K562 (cell line): ENCODE measurements around the gene CD38. TPM values are rescaled to one million over a fixed set of nuclear protein-coding genes. Genes with fewer than 3 reads are reported as not detected.
A peak's percentile ranks its signal among the peaks of the same experiment; 100 is the strongest.

Experiments
- ATAC-seq: fragments of 200-7000 bp; cut with Tn5 transposase; 3 replicates; pipeline ENCODE4 v1.9.1; 2020; ENCODE audit warnings: moderate library complexity
- BruUV-seq: library from RNA; stranded (reverse); fragments of 400-500 nt; replicated peaks from 2 replicates; lab custom pipeline; 2021; lab: Mats Ljungman, UMichigan
- CTCF ChIA-PET: fragments of 300-600 bp; formaldehyde crosslinking; extraction: SDS; loops from one replicate; lab custom pipeline; 2021; ENCODE audit warnings: low intra/inter-chr PET ratio; lab: Yijun Ruan, JAX
- POLR2A ChIA-PET: fragments of 300-600, 350-650 bp; sonication (Branson Sonifier 250); formaldehyde crosslinking; extraction: SDS; loops from one replicate; lab custom pipeline; 2021; ENCODE audit warnings: antibody characterized with exemption, inconsistent platforms; lab: Yijun Ruan, JAX
- DNase-seq, 4 experiments: peaks; one replicate each; pipeline versions ENCODE4 v3.0.0 to v3.0.0-alpha.2; 2011 to 2018; ENCODE audit warnings: low spot score in 3 of 4, mixed read lengths in 3 of 4; ENCODE audit errors: extremely low read depth in 1 of 4
- FAIRE-seq: peaks from 2 replicates; lab custom pipeline; 2011; peaks lifted over from hg19 to GRCh38; lab: Jason Lieb, UNC
- H2AFZ ChIP-seq: 2 replicates; pipeline ENCODE4 v1.6.0; 2011; ENCODE audit warnings: low read depth, low read length, control low read depth, inconsistent platforms
- H3K27ac ChIP-seq: fragments of 200-600 bp; 3 replicates; pipeline ENCODE4 v1.8.0; 2011; ENCODE audit warnings: low read depth, mild to moderate bottlenecking, control low read depth, inconsistent platforms, low read length, moderate library complexity, mixed read lengths; ENCODE audit errors: extremely low read depth
- H3K27me3 ChIP-seq, 2 experiments: fragments of 300-600 bp in 1 of 2; 2 replicates in 1 of 2; 3 replicates in 1 of 2; pipeline versions ENCODE4 v1.6.0 to v1.8.0; 2011; ENCODE audit warnings: inconsistent platforms in 2 of 2, low read length in 2 of 2, mild to moderate bottlenecking in 1 of 2, mixed read lengths in 1 of 2, moderate library complexity in 1 of 2; ENCODE audit not compliant: control insufficient read depth in 2 of 2, insufficient read depth in 2 of 2
- H3K36me3 ChIP-seq: fragments of 300-600 bp; 3 replicates; pipeline ENCODE4 v1.8.0; 2011; ENCODE audit warnings: mild to moderate bottlenecking, low read length, inconsistent platforms; ENCODE audit not compliant: control insufficient read depth, insufficient read depth
- H3K4me1 ChIP-seq, 2 experiments: fragments of 200-600 bp in 1 of 2; replicated peaks in 1 of 2; 2 replicates in 1 of 2; 3 replicates in 1 of 2; pipeline versions ENCODE4 v1.5.1 to v1.8.0; 2011; ENCODE audit warnings: inconsistent platforms in 2 of 2, low read length in 2 of 2, mild to moderate bottlenecking in 1 of 2, mixed read lengths in 1 of 2, moderate library complexity in 1 of 2; ENCODE audit not compliant: control insufficient read depth in 2 of 2, insufficient read depth in 2 of 2
- H3K4me2 ChIP-seq: 2 replicates; pipeline ENCODE4 v1.6.1; 2011; ENCODE audit warnings: low read length, control low read depth, inconsistent platforms, mixed read lengths; ENCODE audit not compliant: insufficient read depth
- H3K4me3 ChIP-seq: fragments of 200-600 bp; sonication (generic), shearing (Covaris generic); 2 replicates; pipeline ENCODE4 v1.5.1; 2016; ENCODE audit warnings: control low read depth, inconsistent platforms
- H3K79me2 ChIP-seq: fragments of 200-600 bp; 3 replicates; pipeline ENCODE4 v1.8.0; 2011; ENCODE audit warnings: low read length, inconsistent platforms; ENCODE audit not compliant: control insufficient read depth, insufficient read depth
- H3K9ac ChIP-seq, 2 experiments: 2 replicates each; pipeline versions ENCODE4 v1.6.0 to v1.6.1; 2011; ENCODE audit warnings: low read depth in 2 of 2, low read length in 2 of 2, control low read depth in 1 of 2, inconsistent platforms in 1 of 2, mild to moderate bottlenecking in 1 of 2, mixed read lengths in 1 of 2; ENCODE audit not compliant: insufficient read depth in 1 of 2
- H3K9me1 ChIP-seq: one replicate; pipeline ENCODE4 v1.6.0; 2011; ENCODE audit warnings: inconsistent platforms, mild to moderate bottlenecking, low read length, moderate library complexity; ENCODE audit not compliant: control insufficient read depth, insufficient read depth
- H3K9me3 ChIP-seq: replicated peaks from 2 replicates; pipeline ENCODE4 v1.5.1; 2011; ENCODE audit warnings: low read depth, low read length, inconsistent platforms; ENCODE audit not compliant: control insufficient read depth, insufficient read depth
- H4K20me1 ChIP-seq: replicated peaks from 2 replicates; pipeline ENCODE4 v1.6.1; 2011; ENCODE audit warnings: low read length, inconsistent platforms, mixed read lengths; ENCODE audit not compliant: control insufficient read depth, insufficient read depth
- CTBP1 ChIP-seq: fragments of 450-650 bp; IDR thresholded peaks from 2 replicates; pipeline ENCODE4 v1.6.1; 2016; ENCODE audit warnings: borderline replicate concordance
- WGBS: fragments of 100-300 bp; shearing (Covaris generic); methylation state at CpG from one replicate; pipeline ENCODE4 v1.1.6; 2016; ENCODE audit warnings: low coverage, mixed read lengths; ENCODE audit not compliant: insufficient coverage; ENCODE audit errors: missing lambda C conversion rate; 5-methylcytosine and 5-hydroxymethylcytosine counted together
- in situ Hi-C: fragments of 300-500 bp; cut with MboI; formaldehyde crosslinking; loops from 4 replicates; pipeline ENCODE4 v1.15.0; 2018; ENCODE audit warnings: inconsistent platforms, mixed read lengths
- intact Hi-C: fragments of 100-400 bp; cut with micrococcal nuclease; formaldehyde crosslinking; loops from 2 replicates; pipeline ENCODE4 v1.14.2; 2022
- polyA plus RNA-seq, 8 experiments: library from polyadenylated mRNA; depleted of rRNA in 4 of 8; stranded (reverse) in 5 of 8; unstranded in 3 of 8; fragments of >200 nt; fragmentation: Nextera tagmentation in 2 of 8; fragmentation: Illumina TruSeq in 1 of 8; extraction: Ambion mirVana in 2 of 8; extraction: Trizol in 1 of 8; gene quantifications; 2 replicates each; pipeline versions ENCODE4 v1.2.1 to v1.2.3, GENCODE V29; 2011 to 2014; ENCODE audit warnings: inconsistent platforms in 1 of 8, missing spikeins in 1 of 8
- total RNA-seq, 7 experiments: library from RNA; depleted of rRNA in 6 of 7; stranded (reverse); fragments of >200 nt in 6 of 7; fragmentation: Illumina TruSeq in 2 of 7; extraction: Trizol in 2 of 7; gene quantifications; 2 replicates each; pipeline versions ENCODE4 v1.2.1 to v1.2.3, GENCODE V29; 2011 to 2021; ENCODE audit warnings: low replicate concordance in 1 of 7
- TF ChIP-seq, protein P1 (sequence below), 3 experiments: IDR thresholded peaks in 2 of 3; conservative IDR thresholded peaks in 1 of 3; 2 replicates each; pipeline ENCODE4 v1.5.1; 2011 to 2012; ENCODE audit warnings: low read length in 3 of 3, mild to moderate bottlenecking in 3 of 3, control low read depth in 2 of 3, improper control_type of control experiment in 1 of 3, inconsistent platforms in 1 of 3, low read depth in 1 of 3, mixed read lengths in 1 of 3, moderate library complexity in 1 of 3; ENCODE audit not compliant: insufficient read depth in 2 of 3
- TF ChIP-seq, protein P2 (sequence below): fragments of 250-450 bp; sonication (Bioruptor Pico); IDR thresholded peaks from 2 replicates; pipeline ENCODE4 v1.4.0; 2020; ENCODE audit warnings: mild to moderate bottlenecking, moderate library complexity

CD38 gene
- total and polyA plus RNA-seq, 9 of the 15 experiments (the other 6 are each of a cell fraction or from before 2014, with no cell fraction given): 0.04 to 0.06 (median 0.04) TPM; not detected in 5

- no peaks in the 10 kb centered on the region for H4K20me1 ChIP-seq
- H3K4me3 ChIP-seq: no peak overlapping the region
- H3K9ac ChIP-seq: no peak overlapping the region
- ChIA-PET POLR2A (no interaction called here), CTCF (no interaction called here)
- peaks cover 24 to 28% of the 10 kb centered on the region in 2 experiments; a peak in 3 of 5 replicates for H3K27me3 ChIP-seq
- no peak overlapping the region for H3K27ac ChIP-seq
- H2AFZ ChIP-seq: no peak overlapping the region
- no peaks in the 10 kb centered on the region for H3K9me3 ChIP-seq
- DNase-seq (peak in 1 of 4 experiments; percentile 2), FAIRE-seq (no peak)
- TF ChIP-seq, protein P1, sequence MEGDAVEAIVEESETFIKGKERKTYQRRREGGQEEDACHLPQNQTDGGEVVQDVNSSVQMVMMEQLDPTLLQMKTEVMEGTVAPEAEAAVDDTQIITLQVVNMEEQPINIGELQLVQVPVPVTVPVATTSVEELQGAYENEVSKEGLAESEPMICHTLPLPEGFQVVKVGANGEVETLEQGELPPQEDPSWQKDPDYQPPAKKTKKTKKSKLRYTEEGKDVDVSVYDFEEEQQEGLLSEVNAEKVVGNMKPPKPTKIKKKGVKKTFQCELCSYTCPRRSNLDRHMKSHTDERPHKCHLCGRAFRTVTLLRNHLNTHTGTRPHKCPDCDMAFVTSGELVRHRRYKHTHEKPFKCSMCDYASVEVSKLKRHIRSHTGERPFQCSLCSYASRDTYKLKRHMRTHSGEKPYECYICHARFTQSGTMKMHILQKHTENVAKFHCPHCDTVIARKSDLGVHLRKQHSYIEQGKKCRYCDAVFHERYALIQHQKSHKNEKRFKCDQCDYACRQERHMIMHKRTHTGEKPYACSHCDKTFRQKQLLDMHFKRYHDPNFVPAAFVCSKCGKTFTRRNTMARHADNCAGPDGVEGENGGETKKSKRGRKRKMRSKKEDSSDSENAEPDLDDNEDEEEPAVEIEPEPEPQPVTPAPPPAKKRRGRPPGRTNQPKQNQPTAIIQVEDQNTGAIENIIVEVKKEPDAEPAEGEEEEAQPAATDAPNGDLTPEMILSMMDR (IDR thresholded peaks at IDR 0.05 in 2 of 3, conservative IDR thresholded peaks at IDR 0.05 in 1 of 3; ENCODE audit: insufficient read depth in 2 of 3, low read depth in 1 of 3, low read length in 3 of 3): peak in 1 of 3 experiments; percentile 17; a peak in 1 of 6 replicates
- no peak for TF ChIP-seq CTBP1
- TF ChIP-seq, protein P2, sequence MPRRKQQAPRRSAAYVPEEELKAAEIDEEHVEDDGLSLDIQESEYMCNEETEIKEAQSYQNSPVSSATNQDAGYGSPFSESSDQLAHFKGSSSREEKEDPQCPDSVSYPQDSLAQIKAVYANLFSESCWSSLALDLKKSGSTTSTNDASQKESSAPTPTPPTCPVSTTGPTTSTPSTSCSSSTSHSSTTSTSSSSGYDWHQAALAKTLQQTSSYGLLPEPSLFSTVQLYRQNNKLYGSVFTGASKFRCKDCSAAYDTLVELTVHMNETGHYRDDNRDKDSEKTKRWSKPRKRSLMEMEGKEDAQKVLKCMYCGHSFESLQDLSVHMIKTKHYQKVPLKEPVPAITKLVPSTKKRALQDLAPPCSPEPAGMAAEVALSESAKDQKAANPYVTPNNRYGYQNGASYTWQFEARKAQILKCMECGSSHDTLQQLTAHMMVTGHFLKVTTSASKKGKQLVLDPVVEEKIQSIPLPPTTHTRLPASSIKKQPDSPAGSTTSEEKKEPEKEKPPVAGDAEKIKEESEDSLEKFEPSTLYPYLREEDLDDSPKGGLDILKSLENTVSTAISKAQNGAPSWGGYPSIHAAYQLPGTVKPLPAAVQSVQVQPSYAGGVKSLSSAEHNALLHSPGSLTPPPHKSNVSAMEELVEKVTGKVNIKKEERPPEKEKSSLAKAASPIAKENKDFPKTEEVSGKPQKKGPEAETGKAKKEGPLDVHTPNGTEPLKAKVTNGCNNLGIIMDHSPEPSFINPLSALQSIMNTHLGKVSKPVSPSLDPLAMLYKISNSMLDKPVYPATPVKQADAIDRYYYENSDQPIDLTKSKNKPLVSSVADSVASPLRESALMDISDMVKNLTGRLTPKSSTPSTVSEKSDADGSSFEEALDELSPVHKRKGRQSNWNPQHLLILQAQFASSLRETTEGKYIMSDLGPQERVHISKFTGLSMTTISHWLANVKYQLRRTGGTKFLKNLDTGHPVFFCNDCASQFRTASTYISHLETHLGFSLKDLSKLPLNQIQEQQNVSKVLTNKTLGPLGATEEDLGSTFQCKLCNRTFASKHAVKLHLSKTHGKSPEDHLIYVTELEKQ: no peak
- TF ChIP-seq, all 486 proteins: peak for 1
- in situ Hi-C loops (no loop called here), intact Hi-C loops (no loop called here)
- 2% methylated on average over 14 of the region's 14 CpGs for WGBS
- peaks cover 0 to 8% of the 10 kb centered on the region in 2 experiments; a peak in 2 of 5 replicates for H3K4me1 ChIP-seq
- no TSS peak for BruUV-seq
- H3K4me2 ChIP-seq: no peak overlapping the region; the same call in 1 of the 2 replicates
- no peak for ATAC-seq
- no peaks in the 10 kb centered on the region for H3K79me2 ChIP-seq
- no peaks in the 10 kb centered on the region for H3K9me1 ChIP-seq
- H3K36me3 ChIP-seq: no peaks in the 10 kb centered on the region
Observed at GRCh38 chr4:15779306-15779705, 1.2 kb downstream of the CD38 start.
